Neural crest cell (in vitro differentiated cells): Measurements from ENCODE around the gene PSPC1. TPM values are rescaled to one million over a fixed set of nuclear protein-coding genes. Genes with fewer than 3 reads are reported as not detected.

Experiments used
- DNase-seq: peaks from one replicate; pipeline ENCODE4 v3.0.0; 2021; ENCODE audit warnings: low read depth, mixed read lengths, low spot score
- H3K27ac Mint-ChIP-seq: one replicate; pipeline ENCODE4 v1.8.0; 2021; ENCODE audit warnings: mild to moderate bottlenecking, mixed read lengths; ENCODE audit not compliant: unreplicated experiment
- H3K27me3 Mint-ChIP-seq: 2 replicates; pipeline ENCODE4 v1.8.0; 2021; ENCODE audit warnings: low read depth, mild to moderate bottlenecking, mixed read lengths
- H3K36me3 Mint-ChIP-seq: 2 replicates; pipeline ENCODE4 v1.8.0; 2021; ENCODE audit warnings: low read depth, mild to moderate bottlenecking, mixed read lengths
- H3K4me1 Mint-ChIP-seq: 2 replicates; pipeline ENCODE4 v1.8.0; 2021; ENCODE audit warnings: mixed read lengths
- H3K4me3 Mint-ChIP-seq: one replicate; pipeline ENCODE4 v1.8.0; 2021; ENCODE audit warnings: mild to moderate bottlenecking, mixed read lengths
- H3K9me3 Mint-ChIP-seq: 2 replicates; pipeline ENCODE4 v1.8.0; 2021; ENCODE audit warnings: mixed read lengths
- CTCF ChIP-seq: fragments of 200-600 bp; sonication (generic); conservative IDR thresholded peaks from 2 replicates; pipeline ENCODE4 v1.5.0; 2021; ENCODE audit warnings: antibody characterized with exemption, mild to moderate bottlenecking
- total RNA-seq: library from RNA; stranded (reverse); gene quantifications from 2 replicates; pipeline ENCODE4 v1.2.1, GENCODE V29; 2021

Gene PSPC1
- total RNA-seq, 1 donor from 2014 or later = 85.3 TPM

DNA sequence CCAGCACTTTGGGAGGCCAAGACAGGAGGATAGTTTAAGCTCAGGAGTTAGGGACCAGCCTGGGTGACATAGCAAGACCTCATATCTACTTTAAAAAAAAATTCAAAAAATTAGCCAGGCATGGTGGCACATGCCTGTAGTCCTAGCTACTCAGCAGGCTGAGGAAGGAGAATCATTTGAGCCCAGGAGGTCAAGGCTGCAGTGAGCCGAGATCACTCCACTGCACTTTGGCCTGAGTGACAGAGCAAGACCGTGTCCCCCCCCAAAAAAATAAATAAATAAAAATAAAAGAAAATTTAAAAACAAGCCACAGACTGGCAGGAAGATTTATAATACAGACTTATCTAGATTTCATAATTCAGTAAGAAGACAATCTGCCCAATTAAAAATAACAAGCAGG, 14.8 kb downstream of the PSPC1 start:
- no peak overlapping the region for H3K4me3 Mint-ChIP-seq
- no peak for DNase-seq
- H3K9me3 Mint-ChIP-seq = no peaks in the 10 kb centered on the region
- peaks cover 15% of the 10 kb centered on the region for H3K36me3 Mint-ChIP-seq
- no peak overlapping the region for H3K27ac Mint-ChIP-seq
- TF ChIP-seq CTCF = no peak
- H3K27me3 Mint-ChIP-seq = no peaks in the 10 kb centered on the region
- peaks cover 9% of the 10 kb centered on the region for H3K4me1 Mint-ChIP-seq

GRCh38 chr13:19766591-19766990, 16.2 kb downstream of the PSPC1 start:
- Mint-ChIP-seq H3K4me3 (no peak overlapping the region), H3K4me1 (peaks cover 13% of the 10 kb centered on the region), H3K27ac (peak overlapping the region; percentile 28), H3K36me3 (peaks cover 15% of the 10 kb centered on the region), H3K27me3 (no peaks in the 10 kb centered on the region), H3K9me3 (no peaks in the 10 kb centered on the region)
- TF ChIP-seq CTCF = no peak
- DNase-seq = no peak

DNA sequence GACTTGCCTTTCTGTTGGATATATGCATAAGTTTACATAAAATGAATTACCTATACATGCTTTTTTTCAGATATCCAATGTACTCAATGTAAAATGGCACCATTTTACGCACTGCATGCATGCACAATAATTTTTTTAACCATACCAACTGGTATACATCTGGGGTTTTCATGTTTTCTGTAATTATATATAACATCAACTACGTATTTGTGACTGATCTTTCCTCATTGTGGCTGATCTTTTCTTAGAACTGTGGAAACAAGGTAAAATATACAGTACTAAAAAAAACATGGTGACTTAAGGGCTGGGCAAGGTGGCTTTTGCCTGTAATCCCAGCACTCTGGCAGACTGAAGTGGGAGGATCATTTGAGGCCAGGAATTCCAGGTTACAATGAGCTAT, 18.5 kb downstream of the PSPC1 start:
- Mint-ChIP-seq H3K36me3 (peaks cover 19% of the 10 kb centered on the region), H3K27ac (no peak overlapping the region), H3K4me3 (no peak overlapping the region)

DNA sequence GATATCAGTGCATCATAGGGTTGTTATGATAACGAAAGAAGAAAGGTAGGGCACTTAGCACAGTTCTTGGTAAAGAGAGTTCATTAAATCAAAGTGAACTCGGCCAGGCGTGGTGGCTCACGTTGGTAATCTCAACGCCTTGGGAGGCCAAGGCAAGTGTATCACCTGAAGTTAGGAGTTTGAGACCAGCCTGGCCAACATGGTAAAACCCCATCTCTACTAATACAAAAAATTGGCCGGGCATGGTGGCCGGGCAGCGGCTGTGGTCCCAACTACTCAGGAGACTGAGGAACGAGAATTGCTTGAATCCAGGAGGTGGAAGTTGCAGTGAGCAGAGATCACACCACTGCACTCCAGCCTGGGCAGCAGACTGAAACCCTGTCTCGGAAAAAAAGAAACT, 19.1 kb downstream of the PSPC1 start:
- Mint-ChIP-seq H3K27ac (no peak overlapping the region), H3K27me3 (no peaks in the 10 kb centered on the region), H3K36me3 (peaks cover 21% of the 10 kb centered on the region), H3K4me1 (peaks cover 19% of the 10 kb centered on the region), H3K9me3 (no peaks in the 10 kb centered on the region), H3K4me3 (no peak overlapping the region)
- no peak for DNase-seq
- TF ChIP-seq CTCF = no peak

More for the DNA sequence above, 18.5 kb downstream of the PSPC1 start:
- DNase-seq = no peak
- H3K4me1 Mint-ChIP-seq = peaks cover 19% of the 10 kb centered on the region
- H3K9me3 Mint-ChIP-seq = no peaks in the 10 kb centered on the region
- TF ChIP-seq CTCF = no peak
- no peaks in the 10 kb centered on the region for H3K27me3 Mint-ChIP-seq

GRCh38 chr13:19759669-19760068, 23.1 kb downstream of the PSPC1 start:
- Mint-ChIP-seq H3K36me3 (peaks cover 33% of the 10 kb centered on the region), H3K4me1 (peaks cover 15% of the 10 kb centered on the region), H3K4me3 (no peak overlapping the region), H3K27ac (no peak overlapping the region), H3K9me3 (no peaks in the 10 kb centered on the region), H3K27me3 (no peaks in the 10 kb centered on the region)
- TF ChIP-seq CTCF = no peak
- no peak for DNase-seq

DNA sequence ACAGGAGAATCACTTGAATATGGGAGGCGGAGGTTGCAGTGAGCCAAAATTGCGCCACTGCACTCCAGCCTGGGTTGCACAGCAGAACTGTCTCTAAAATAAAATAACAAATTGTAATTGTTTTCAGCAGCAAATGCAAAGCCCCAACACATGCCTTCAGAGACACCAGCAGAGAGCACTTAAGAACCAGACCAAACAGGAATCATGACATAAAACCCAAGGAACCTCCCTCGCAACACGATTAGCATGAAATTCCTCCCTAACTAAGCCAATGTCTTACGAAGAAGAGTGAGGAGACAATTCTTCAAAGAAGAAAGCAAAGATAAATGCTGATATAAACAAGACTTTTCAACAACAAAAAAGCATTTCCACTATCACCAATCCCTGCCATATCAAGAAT, 40.1 kb downstream of the PSPC1 start:
- peaks cover 14% of the 10 kb centered on the region for H3K36me3 Mint-ChIP-seq
- no peaks in the 10 kb centered on the region for H3K9me3 Mint-ChIP-seq
- H3K27ac Mint-ChIP-seq = no peak overlapping the region
- no peaks in the 10 kb centered on the region for H3K27me3 Mint-ChIP-seq
- peaks cover 5% of the 10 kb centered on the region for H3K4me1 Mint-ChIP-seq
- no peak overlapping the region for H3K4me3 Mint-ChIP-seq
- TF ChIP-seq CTCF = no peak
- DNase-seq = no peak
